Loucy (cell line): ENCODE data around the gene MEF2B.

Source experiments
- H2AFZ ChIP-seq: fragments of 200-600 bp; sonication (generic); 2 replicates; pipeline ENCODE4 v1.6.0; 2016; ENCODE audit warnings: antibody characterized with exemption, mild to moderate bottlenecking, low read length, moderate library complexity
- H3F3A ChIP-seq: fragments of 200-600 bp; 2 replicates; pipeline ENCODE4 v1.6.0; 2016; ENCODE audit warnings: antibody characterized with exemption, low read depth, mild to moderate bottlenecking
- H3K27me3 ChIP-seq: fragments of 200-600 bp; sonication (generic); 2 replicates; pipeline ENCODE4 v1.6.1; 2014; ENCODE audit warnings: low read length, mild to moderate bottlenecking; ENCODE audit not compliant: insufficient read depth, poor library complexity, severe bottlenecking
- H3K36me3 ChIP-seq: fragments of 200-600 bp; sonication (generic); 2 replicates; pipeline ENCODE4 v1.6.1; 2016; ENCODE audit warnings: low read length; ENCODE audit not compliant: insufficient read depth
- H3K4me1 ChIP-seq: fragments of 200-600 bp; sonication (generic); 2 replicates; pipeline ENCODE4 v1.5.1; 2014; ENCODE audit warnings: low read length, mild to moderate bottlenecking; ENCODE audit not compliant: insufficient read depth, poor library complexity, severe bottlenecking
- H3K4me2 ChIP-seq: fragments of 200-600 bp; sonication (generic); 2 replicates; pipeline ENCODE4 v1.6.0; 2014; ENCODE audit warnings: antibody characterized with exemption, low read length, low read depth, mild to moderate bottlenecking; ENCODE audit not compliant: poor library complexity, severe bottlenecking
- H3K4me3 ChIP-seq: fragments of 200-600 bp; sonication (generic); 2 replicates; pipeline ENCODE4 v1.5.1; 2014; ENCODE audit warnings: low read length, mild to moderate bottlenecking, mixed read lengths; ENCODE audit not compliant: poor library complexity, severe bottlenecking
- H3K79me2 ChIP-seq: fragments of 200-600 bp; sonication (generic); 2 replicates; pipeline ENCODE4 v1.6.1; 2014; ENCODE audit warnings: low read length; ENCODE audit not compliant: insufficient read depth
- H3K9ac ChIP-seq: fragments of 200-600 bp; sonication (generic); 2 replicates; pipeline ENCODE4 v1.6.0; 2014; ENCODE audit warnings: mild to moderate bottlenecking, low read depth, low read length, moderate library complexity; ENCODE audit not compliant: poor library complexity, severe bottlenecking
- H3K9me2 ChIP-seq: fragments of 200-600 bp; sonication (generic); replicated peaks from 2 replicates; pipeline ENCODE4 v1.6.1; 2016; ENCODE audit warnings: low read depth, low read length, mixed read lengths
- H3K9me3 ChIP-seq: fragments of 200-600 bp; sonication (generic); 2 replicates; pipeline ENCODE4 v1.6.1; 2014; ENCODE audit warnings: mild to moderate bottlenecking, antibody characterized with exemption, low read length, low read depth; ENCODE audit not compliant: insufficient read depth
- H4K20me1 ChIP-seq: fragments of 200-600 bp; sonication (generic); 2 replicates; pipeline ENCODE4 v1.6.0; 2014; ENCODE audit warnings: antibody characterized with exemption, low read length, mild to moderate bottlenecking; ENCODE audit not compliant: insufficient read depth, poor library complexity, severe bottlenecking
- CTCF ChIP-seq: fragments of 200-600 bp; sonication (generic); conservative IDR thresholded peaks from 2 replicates; pipeline ENCODE4 v1.5.1; 2014; ENCODE audit warnings: mild to moderate bottlenecking, antibody characterized with exemption, low read length
- EZH2phosphoT487 ChIP-seq: fragments of 200-600 bp; IDR thresholded peaks from 2 replicates; pipeline ENCODE4 v1.6.1; 2018; ENCODE audit warnings: antibody characterized with exemption, mild to moderate bottlenecking, moderate library complexity, borderline replicate concordance

The MEF2B gene

DNA sequence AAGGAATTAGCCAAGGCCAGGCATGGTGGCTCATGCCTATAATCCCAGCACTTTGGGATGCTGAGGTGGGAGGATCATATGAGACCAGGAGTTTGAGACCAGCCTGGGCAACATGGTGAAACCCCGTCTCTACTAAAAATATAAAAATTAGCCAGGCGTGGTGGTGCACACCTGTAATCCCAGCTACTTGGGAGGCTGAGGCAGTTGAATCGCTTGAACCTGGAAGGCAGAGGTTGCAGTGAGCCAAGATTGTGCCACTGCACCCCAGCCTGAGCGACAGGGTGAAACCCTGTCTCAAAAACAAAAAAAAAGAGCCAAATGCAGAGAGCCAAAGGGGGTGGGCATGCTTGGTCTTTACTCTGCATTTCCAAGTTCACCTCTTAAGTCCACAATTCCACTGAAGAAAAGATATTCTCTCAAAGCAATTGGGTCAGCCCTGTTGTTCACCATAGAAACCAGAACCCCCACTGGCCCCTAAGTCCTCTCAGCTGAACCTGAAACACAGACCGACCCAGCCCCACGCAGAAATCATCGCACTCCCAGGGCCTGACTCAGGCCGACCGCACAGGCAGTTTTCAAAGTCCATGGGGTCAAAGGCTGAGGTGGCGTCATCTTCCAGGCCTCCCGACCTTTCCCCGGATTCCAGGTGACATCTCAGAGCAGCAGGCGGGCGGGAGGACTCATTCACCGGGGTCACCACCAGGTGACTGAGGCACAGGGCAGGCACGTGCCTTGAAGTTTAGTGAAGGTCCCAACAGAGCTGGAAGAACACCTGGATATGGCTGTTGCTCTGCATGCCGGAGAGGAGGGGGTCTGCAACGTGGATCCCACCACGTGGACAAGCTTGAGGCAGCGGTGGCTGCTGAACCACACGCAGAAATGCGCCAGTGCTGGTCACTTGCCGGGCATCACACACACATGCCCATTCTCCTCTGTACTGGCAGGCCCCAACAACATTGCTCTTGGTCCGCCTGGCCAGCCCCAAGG lies 73.1 kb downstream of the MEF2B start:
- Histone ChIP-seq H3K9me3 (no peaks in the 10 kb centered on the region), H3K9me2 (no peaks in the 10 kb centered on the region), H3K4me1 (no peaks in the 10 kb centered on the region), H3K36me3 (peaks cover 7% of the 10 kb centered on the region; the same call in 1 of the 2 replicates), H3K9ac (no peak overlapping the region), H2AFZ (no peak overlapping the region), H4K20me1 (no peaks in the 10 kb centered on the region), H3K27me3 (no peaks in the 10 kb centered on the region), H3K79me2 (no peaks in the 10 kb centered on the region), H3K4me2 (no peak overlapping the region), H3F3A (no peaks in the 10 kb centered on the region), H3K4me3 (no peak overlapping the region)
- no peak for TF ChIP-seq EZH2phosphoT487

GRCh38 chr19:19095691-19096090 lies 74.4 kb downstream of the MEF2B start:
- H3K79me2 ChIP-seq: no peaks in the 10 kb centered on the region

More at GRCh38 chr19:19095691-19096090, 74.4 kb downstream of the MEF2B start:
- Histone ChIP-seq H3K9me3 (no peaks in the 10 kb centered on the region), H3K4me1 (no peaks in the 10 kb centered on the region), H3K9ac (no peak overlapping the region), H3F3A (no peaks in the 10 kb centered on the region), H2AFZ (no peak overlapping the region), H3K9me2 (no peaks in the 10 kb centered on the region), H4K20me1 (no peaks in the 10 kb centered on the region), H3K36me3 (peaks cover 5% of the 10 kb centered on the region; the same call in 1 of the 2 replicates), H3K4me3 (no peak overlapping the region), H3K4me2 (no peak overlapping the region), H3K27me3 (no peaks in the 10 kb centered on the region)
- TF ChIP-seq CTCF (no peak), EZH2phosphoT487 (no peak)
